Endothelial cell of umbilical vein (primary cell): ENCODE measurements around the gene BIN1. TPM values are rescaled to one million over a fixed set of nuclear protein-coding genes. Genes with fewer than 3 reads are reported as not detected.

Experiments
- BruUV-seq: library from RNA; stranded (reverse); fragments of 400-500 nt; replicated peaks from 2 replicates; lab custom pipeline; 2021; lab: Mats Ljungman, UMichigan
- CTCF ChIA-PET: fragments of 300-600, 350-600 bp; sonication (Branson Sonifier 250); formaldehyde crosslinking; loops from one replicate; lab custom pipeline; 2021; ENCODE audit warnings: antibody characterized with exemption, inconsistent platforms; lab: Charles Lee
- POLR2A ChIA-PET: fragments of 300-600, 350-600 bp; sonication (Branson Sonifier 250); formaldehyde crosslinking; loops from one replicate; lab custom pipeline; 2021; ENCODE audit warnings: antibody characterized with exemption, inconsistent platforms; lab: Charles Lee
- DNase-seq: peaks from one replicate; pipeline ENCODE4 v3.0.0-alpha.2; 2011; ENCODE audit warnings: low read depth, low spot score
- FAIRE-seq: peaks from 2 replicates; lab custom pipeline; 2011; peaks lifted over from hg19 to GRCh38; lab: Jason Lieb, UNC
- H2AFZ ChIP-seq: 2 replicates; pipeline ENCODE4 v1.6.0; 2012; ENCODE audit warnings: low read depth, low read length, control low read depth, inconsistent platforms
- H3K27ac ChIP-seq: 2 replicates; pipeline ENCODE4 v1.5.1; 2011; ENCODE audit warnings: low read depth, mild to moderate bottlenecking, control low read depth, low read length, moderate library complexity; ENCODE audit not compliant: insufficient read depth
- H3K27me3 ChIP-seq, 2 experiments: 2 replicates each; pipeline versions ENCODE4 v1.6.0 to v1.6.1; 2011; ENCODE audit warnings: low read length in 2 of 2, mixed read lengths in 1 of 2; ENCODE audit not compliant: control insufficient read depth in 2 of 2, insufficient read depth in 2 of 2
- H3K36me3 ChIP-seq, 2 experiments: 2 replicates in 1 of 2; 3 replicates in 1 of 2; pipeline ENCODE4 v1.5.1; 2011; ENCODE audit warnings: low read length in 2 of 2, mild to moderate bottlenecking in 1 of 2, moderate library complexity in 1 of 2; ENCODE audit not compliant: control insufficient read depth in 2 of 2, insufficient read depth in 2 of 2; ENCODE audit errors: extremely low read depth in 1 of 2
- H3K4me1 ChIP-seq: 3 replicates; pipeline ENCODE4 v1.5.1; 2011; ENCODE audit warnings: mild to moderate bottlenecking, low read length; ENCODE audit not compliant: control insufficient read depth, insufficient read depth; ENCODE audit errors: extremely low read depth
- H3K4me2 ChIP-seq: 2 replicates; pipeline ENCODE4 v1.6.1; 2011; ENCODE audit warnings: low read length, control low read depth, mixed read lengths; ENCODE audit not compliant: insufficient read depth
- H3K4me3 ChIP-seq, 3 experiments: fragments of 200-600 bp in 1 of 3; sonication (generic), shearing (Covaris generic) in 1 of 3; replicated peaks in 1 of 3; 2 replicates each; pipeline ENCODE4 v1.5.1; 2011 to 2016; ENCODE audit warnings: control low read depth in 3 of 3, low read length in 3 of 3, mild to moderate bottlenecking in 2 of 3, inconsistent platforms in 1 of 3, low read depth in 1 of 3, moderate library complexity in 1 of 3; ENCODE audit not compliant: insufficient read depth in 1 of 3
- H3K79me2 ChIP-seq: 2 replicates; pipeline ENCODE4 v1.6.0; 2012; ENCODE audit warnings: low read length, inconsistent platforms; ENCODE audit not compliant: control insufficient read depth, insufficient read depth
- H3K9ac ChIP-seq: replicated peaks from 2 replicates; pipeline ENCODE3; 2011; ENCODE audit warnings: low read length, control low read depth; ENCODE audit not compliant: insufficient read depth; ENCODE audit errors: extremely low read depth
- H3K9me1 ChIP-seq: replicated peaks from 3 replicates; pipeline ENCODE4 v1.6.0; 2011; ENCODE audit warnings: mild to moderate bottlenecking, low read length; ENCODE audit not compliant: control insufficient read depth, insufficient read depth; ENCODE audit errors: extremely low read depth
- H3K9me3 ChIP-seq: replicated peaks from 2 replicates; pipeline ENCODE4 v1.5.1; 2012; ENCODE audit warnings: low read length, inconsistent platforms; ENCODE audit not compliant: control insufficient read depth, insufficient read depth
- H4K20me1 ChIP-seq: replicated peaks from 2 replicates; pipeline ENCODE3; 2011; ENCODE audit warnings: mild to moderate bottlenecking, low read length; ENCODE audit not compliant: control insufficient read depth, insufficient read depth; ENCODE audit errors: extremely low read depth
- CTCF ChIP-seq, 2 donors: IDR thresholded peaks; 1 replicate in 1 of 2; 2 replicates in 1 of 2; pipeline ENCODE4 v1.5.1; 2011; ENCODE audit warnings: low read length in 2 of 2, mild to moderate bottlenecking in 2 of 2, moderate library complexity in 2 of 2, control low read depth in 1 of 2, inconsistent platforms in 1 of 2, low read depth in 1 of 2; ENCODE audit not compliant: insufficient read depth in 1 of 2; ENCODE audit errors: extremely low read depth in 1 of 2
- EZH2 ChIP-seq: IDR thresholded peaks from 2 replicates; pipeline ENCODE4 v1.6.1; 2012; ENCODE audit warnings: borderline replicate concordance, low read depth, mild to moderate bottlenecking, moderate library complexity, low read length, inconsistent platforms; ENCODE audit not compliant: severe bottlenecking
- FOS ChIP-seq: IDR thresholded peaks from 2 replicates; pipeline ENCODE4 v1.6.1; 2011; ENCODE audit warnings: mild to moderate bottlenecking, low read length, moderate library complexity, borderline replicate concordance; ENCODE audit not compliant: insufficient read depth
- GATA2 ChIP-seq: IDR thresholded peaks from 2 replicates; pipeline ENCODE4 v1.7.0; 2011; ENCODE audit warnings: low read depth, mild to moderate bottlenecking, moderate library complexity, mixed read lengths, low read length; ENCODE audit not compliant: insufficient read length, insufficient read depth
- JUN ChIP-seq: IDR thresholded peaks from 2 replicates; pipeline ENCODE4 v1.6.1; 2011; ENCODE audit warnings: borderline replicate concordance, low read depth; ENCODE audit not compliant: insufficient read length, insufficient read depth
- MAX ChIP-seq: IDR thresholded peaks from 2 replicates; pipeline ENCODE4 v1.6.1; 2011; ENCODE audit not compliant: insufficient read depth, insufficient read length
- MYC ChIP-seq: IDR thresholded peaks from one replicate; pipeline ENCODE4 v1.6.1; 2011; ENCODE audit warnings: mild to moderate bottlenecking, low read depth, low read length
- POLR2A ChIP-seq: IDR thresholded peaks from 2 replicates; pipeline ENCODE4 v1.6.1; 2012; ENCODE audit warnings: low read depth, mild to moderate bottlenecking, control low read depth, low read length
- POLR2AphosphoS5 ChIP-seq: IDR thresholded peaks from 2 replicates; pipeline ENCODE4 v1.6.1; 2012; ENCODE audit warnings: low read depth, mild to moderate bottlenecking, control low read depth, low read length, moderate library complexity; ENCODE audit not compliant: insufficient read depth
- dilution Hi-C: fragments of 300-500 bp; cut with MboI; formaldehyde crosslinking; loops from one replicate; pipeline ENCODE4 v1.15.0; 2019; ENCODE audit warnings: low sequenced_read_pairs; ENCODE audit not compliant: extremely low pct_ligation_motif_present
- intact Hi-C: fragments of 100-400 bp; cut with micrococcal nuclease; formaldehyde crosslinking; loops from one replicate; pipeline ENCODE4 v1.10.0; 2022
- polyA plus RNA-seq, 4 experiments: library from polyadenylated mRNA; depleted of rRNA in 3 of 4; stranded (reverse) in 3 of 4; unstranded in 1 of 4; fragments of >200 nt; gene quantifications; 2 replicates each; pipeline versions ENCODE4 v1.2.1 to v1.2.3, GENCODE V29; 2011 to 2012; ENCODE audit warnings: missing spikeins in 1 of 4
- total RNA-seq: library from RNA; stranded (reverse); gene quantifications from 2 replicates; pipeline ENCODE4 v1.2.3, GENCODE V29; 2021

The BIN1 gene
- total and polyA plus RNA-seq, 2 donors (not counting 3 experiments of a cell fraction or from before 2014, with no cell fraction given) = 26.3 to 36.9 TPM

DNA sequence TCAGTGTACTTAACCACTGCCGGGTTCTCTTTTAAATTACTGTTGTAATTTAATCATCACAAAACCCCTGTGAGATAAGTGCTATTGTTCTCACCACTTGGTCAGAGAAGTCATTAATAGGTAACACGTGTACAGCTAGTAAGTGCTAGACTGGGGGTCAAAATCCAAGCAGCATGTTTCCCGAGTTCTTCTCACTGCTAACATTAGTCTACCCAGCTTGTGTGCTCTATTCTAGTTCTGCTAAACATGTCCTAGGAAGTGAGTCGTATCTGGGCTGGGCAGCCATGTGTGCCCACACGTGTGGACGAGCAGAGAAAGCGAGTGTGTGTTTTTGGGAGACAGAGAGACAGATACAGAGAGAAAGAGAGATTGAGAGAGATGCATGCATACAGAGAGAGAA is 94.1 kb downstream of the BIN1 start:
- no peaks in the 10 kb centered on the region for H3K36me3 ChIP-seq
- H3K4me2 ChIP-seq = no peak overlapping the region
- no peak overlapping the region for H2AFZ ChIP-seq
- dilution Hi-C loops (no loop called here), intact Hi-C loops (no loop called here)
- H3K4me3 ChIP-seq = no peak overlapping the region
- no peak for TF ChIP-seq CTCF (IDR thresholded peaks at IDR 0.05; ENCODE audit: extremely low read depth in 1 of 2, insufficient read depth in 1 of 2, low read depth in 1 of 2, low read length in 2 of 2)
- TF ChIP-seq MAX = no peak
- no peak for TF ChIP-seq POLR2A
- no peak for TF ChIP-seq GATA2
- TF ChIP-seq FOS = no peak
- TF ChIP-seq JUN = no peak
- no peak for TF ChIP-seq EZH2
- no peak for TF ChIP-seq MYC
- TF ChIP-seq POLR2AphosphoS5 = no peak
- no peaks in the 10 kb centered on the region for H3K9me3 ChIP-seq
- CTCF ChIA-PET = interaction anchor here (1.6 kb wide), 1 partner anchor 41 kb away, joined by 6 read pairs; no protein-coding TSS in a partner anchor
- no peaks in the 10 kb centered on the region for H4K20me1 ChIP-seq
- FAIRE-seq = no peak
- peaks cover 11% of the 10 kb centered on the region for H3K4me1 ChIP-seq
- DNase-seq = no peak
- H3K79me2 ChIP-seq = no peaks in the 10 kb centered on the region
- no peak overlapping the region for H3K9ac ChIP-seq
- H3K27me3 ChIP-seq = peaks cover 4% of the 10 kb centered on the region in 2 experiments
- H3K9me1 ChIP-seq = no peaks in the 10 kb centered on the region
- H3K27ac ChIP-seq = no peak overlapping the region
- BruUV-seq = no TSS peak
- POLR2A ChIA-PET = no interaction called here
